ENCODE data around the gene NUTF2. TPM values are rescaled to one million over a fixed set of nuclear protein-coding genes. Genes with fewer than 3 reads are reported as not detected.

Gene NUTF2
- 370 TPM for polyA plus RNA-seq (2013, experiment 1 of 2)
- 358 TPM for polyA plus RNA-seq (2013, experiment 2 of 2)

DNA sequence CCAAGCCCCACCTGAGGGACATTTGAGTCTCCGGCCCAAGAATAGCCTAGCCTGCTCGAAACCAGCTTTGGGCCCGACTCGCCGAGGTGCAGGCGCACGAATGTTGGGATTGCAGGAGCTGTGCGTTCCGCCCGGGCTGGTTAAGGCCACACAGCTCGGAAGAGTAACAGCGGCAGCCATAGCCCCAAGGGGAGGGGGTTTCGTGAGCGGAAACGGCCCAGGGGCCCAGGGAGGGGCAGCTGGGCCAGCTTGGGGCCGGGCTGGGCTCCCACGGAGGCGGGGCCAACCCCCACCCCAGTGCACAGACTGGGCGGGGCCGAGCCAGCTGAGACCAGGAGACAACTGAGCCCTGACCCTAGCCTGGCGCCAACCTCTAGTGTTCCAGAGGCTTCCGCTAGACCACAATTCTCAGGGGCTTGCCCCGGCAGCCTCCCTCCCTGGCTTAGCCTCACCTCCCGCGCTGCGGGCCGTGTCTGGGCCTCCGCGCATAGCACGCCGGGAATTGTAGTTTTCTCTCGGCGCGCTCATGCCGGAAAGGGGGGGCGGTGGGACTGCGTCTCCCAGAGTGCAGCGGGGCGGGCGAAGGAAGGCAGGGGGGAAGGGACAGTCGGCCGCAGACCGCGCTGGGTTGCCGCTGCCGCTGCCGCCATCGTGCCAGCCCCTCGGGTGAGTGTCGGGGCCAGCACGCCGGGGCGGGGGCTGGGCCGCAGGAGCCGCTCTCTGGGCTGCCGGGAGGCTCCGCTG, at the start of gene NUTF2:
Gene NUTF2 (plus strand): TSS at position 614 of the 744 bp plus-strand sequence. CDS start 18,198 bp downstream, outside the sequence.
- Histone ChIP-seq H3K18ac (ENCODE audit: low read length) (peak within 1 kb of the TSS; percentile 94), H2BK15ac (replicated peaks; ENCODE audit: low read depth) (no peak within 1 kb of the TSS), H3K79me1 (ENCODE audit: low read length) (peaks cover 19% of the 10 kb centered on the region), H3K23ac (ENCODE audit: low read length) (peak within 1 kb of the TSS; percentile 100), H3K4me3 (ENCODE audit: low read length) (peak within 1 kb of the TSS; percentile 96), H3K36me3 (ENCODE audit: control insufficient read depth, insufficient read depth, low read length) (peaks cover 3% of the 10 kb centered on the region), H2AK5ac (ENCODE audit: low read length) (peak within 1 kb of the TSS; percentile 74), H3K4me2 (ENCODE audit: low read length) (peak within 1 kb of the TSS; percentile 92), H4K5ac (ENCODE audit: low read length) (no peak within 1 kb of the TSS), H3K56ac (ENCODE audit: low read length) (peak within 1 kb of the TSS; percentile 97), H2BK120ac (ENCODE audit: low read depth, low read length) (peak within 1 kb of the TSS; percentile 80), H3K4ac (ENCODE audit: low read depth, low read length) (peak within 1 kb of the TSS; percentile 81), H3K27me3 (ENCODE audit: insufficient read depth, low read length, poor library complexity) (no peaks in the 10 kb centered on the region), H4K8ac (ENCODE audit: low read depth, low read length) (no peak within 1 kb of the TSS), H3K9ac (ENCODE audit: low read length) (peak within 1 kb of the TSS; percentile 99), H3K4me1 (ENCODE audit: control insufficient read depth, low read depth, low read length) (peaks cover 17% of the 10 kb centered on the region), H3K79me2 (ENCODE audit: control insufficient read depth, insufficient read depth, low read length) (peaks cover 58% of the 10 kb centered on the region), H3K27ac (ENCODE audit: low read depth, low read length) (peak within 1 kb of the TSS; percentile 94), H2BK5ac (ENCODE audit: low read length) (peak within 1 kb of the TSS; percentile 70)
- DNase-seq, result peak; percentile 99
- no CpG with 5 or more reads among the region's 57 CpGs for WGBS (ENCODE audit: extremely low coverage, insufficient coverage, low lambda C conversion rate)

DNA sequence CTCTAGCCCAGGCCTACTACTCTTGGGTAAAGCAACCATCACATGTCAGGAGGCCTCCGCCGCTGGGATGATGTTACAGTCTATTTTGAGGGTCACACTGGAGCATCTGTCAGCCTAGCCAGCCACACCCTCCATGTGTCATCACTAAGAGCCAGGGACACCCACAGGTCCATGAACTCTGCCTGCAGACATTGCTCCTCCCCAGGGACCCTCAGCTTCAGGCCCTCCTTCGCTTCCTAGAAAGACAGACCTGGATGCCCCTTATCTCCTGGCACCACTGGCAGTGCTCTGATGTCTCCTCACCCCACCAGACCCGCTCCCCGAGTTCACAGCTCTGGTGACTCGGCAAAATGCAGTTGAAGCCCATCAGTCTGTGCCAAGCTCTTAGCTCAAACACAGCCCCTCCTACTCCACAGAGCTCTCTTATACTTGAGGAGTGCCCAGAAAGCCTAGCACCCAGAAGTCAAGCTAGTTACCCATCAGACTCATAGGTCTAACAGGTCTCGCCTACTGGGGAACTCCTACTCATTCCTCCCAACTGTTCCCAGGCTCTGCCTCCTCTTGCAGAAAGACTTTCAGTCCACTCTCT, 46.3 kb upstream of the NUTF2 start:
- Histone ChIP-seq H2BK5ac (ENCODE audit: low read length) (no peak overlapping the region), H3K36me3 (ENCODE audit: control insufficient read depth, insufficient read depth, low read length) (peaks cover 4% of the 10 kb centered on the region), H3K18ac (ENCODE audit: low read length) (no peak overlapping the region), H3K27ac (ENCODE audit: low read depth, low read length) (no peak overlapping the region), H3K56ac (ENCODE audit: low read length) (no peak overlapping the region), H4K5ac (ENCODE audit: low read length) (no peak overlapping the region), H3K79me1 (ENCODE audit: low read length) (peaks cover 22% of the 10 kb centered on the region), H3K23ac (ENCODE audit: low read length) (no peak overlapping the region), H2BK15ac (replicated peaks; ENCODE audit: low read depth) (no peak overlapping the region), H2AK5ac (ENCODE audit: low read length) (no peak overlapping the region), H3K27me3 (ENCODE audit: insufficient read depth, low read length, poor library complexity) (no peaks in the 10 kb centered on the region), H3K4me3 (ENCODE audit: low read length) (no peak overlapping the region), H3K4me1 (ENCODE audit: control insufficient read depth, low read depth, low read length) (no peaks in the 10 kb centered on the region), H3K79me2 (ENCODE audit: control insufficient read depth, insufficient read depth, low read length) (peaks cover 19% of the 10 kb centered on the region), H2BK120ac (ENCODE audit: low read depth, low read length) (no peak overlapping the region), H3K4ac (ENCODE audit: low read depth, low read length) (no peak overlapping the region), H3K4me2 (ENCODE audit: low read length) (no peak overlapping the region), H3K9ac (ENCODE audit: low read length) (no peak overlapping the region), H4K8ac (ENCODE audit: low read depth, low read length) (no peak overlapping the region)
- WGBS (ENCODE audit: extremely low coverage, insufficient coverage, low lambda C conversion rate), result no CpG with 5 or more reads among the region's 7 CpGs
- no peak for DNase-seq

DNA sequence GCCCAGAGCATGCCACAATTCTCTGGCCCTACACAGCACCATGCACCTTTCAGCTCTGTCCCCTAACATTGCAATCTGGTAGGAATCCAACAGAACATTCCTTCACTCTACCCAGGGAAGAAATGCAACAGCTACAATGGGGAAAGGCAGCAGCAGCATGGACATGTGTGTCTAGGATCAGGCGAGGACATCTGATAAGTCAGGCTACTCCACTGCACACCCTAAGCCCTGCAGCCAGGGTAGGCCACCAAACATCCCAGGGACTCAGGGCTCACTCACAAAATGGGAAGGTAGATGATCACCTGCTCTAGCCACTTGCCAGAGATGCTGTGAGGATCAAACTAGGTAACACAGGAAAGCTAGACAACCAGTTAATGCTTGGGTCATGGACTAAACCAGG, 45.5 kb upstream of the NUTF2 start:
- Histone ChIP-seq H3K23ac (ENCODE audit: low read length) (no peak overlapping the region), H3K4ac (ENCODE audit: low read depth, low read length) (no peak overlapping the region), H3K9ac (ENCODE audit: low read length) (no peak overlapping the region), H3K18ac (ENCODE audit: low read length) (no peak overlapping the region), H2BK120ac (ENCODE audit: low read depth, low read length) (no peak overlapping the region), H3K56ac (ENCODE audit: low read length) (no peak overlapping the region), H3K36me3 (ENCODE audit: control insufficient read depth, insufficient read depth, low read length) (peaks cover 4% of the 10 kb centered on the region), H3K4me3 (ENCODE audit: low read length) (no peak overlapping the region), H3K4me2 (ENCODE audit: low read length) (no peak overlapping the region), H2BK15ac (replicated peaks; ENCODE audit: low read depth) (no peak overlapping the region), H3K27me3 (ENCODE audit: insufficient read depth, low read length, poor library complexity) (no peaks in the 10 kb centered on the region), H3K79me2 (ENCODE audit: control insufficient read depth, insufficient read depth, low read length) (peaks cover 25% of the 10 kb centered on the region), H4K8ac (ENCODE audit: low read depth, low read length) (no peak overlapping the region), H3K27ac (ENCODE audit: low read depth, low read length) (no peak overlapping the region), H3K79me1 (ENCODE audit: low read length) (peaks cover 28% of the 10 kb centered on the region), H2BK5ac (ENCODE audit: low read length) (no peak overlapping the region), H4K5ac (ENCODE audit: low read length) (no peak overlapping the region), H2AK5ac (ENCODE audit: low read length) (no peak overlapping the region), H3K4me1 (ENCODE audit: control insufficient read depth, low read depth, low read length) (peaks cover 1% of the 10 kb centered on the region)
- WGBS (ENCODE audit: extremely low coverage, insufficient coverage, low lambda C conversion rate), result no CpG with 5 or more reads among the region's 1 CpG
- DNase-seq, result no peak

DNA sequence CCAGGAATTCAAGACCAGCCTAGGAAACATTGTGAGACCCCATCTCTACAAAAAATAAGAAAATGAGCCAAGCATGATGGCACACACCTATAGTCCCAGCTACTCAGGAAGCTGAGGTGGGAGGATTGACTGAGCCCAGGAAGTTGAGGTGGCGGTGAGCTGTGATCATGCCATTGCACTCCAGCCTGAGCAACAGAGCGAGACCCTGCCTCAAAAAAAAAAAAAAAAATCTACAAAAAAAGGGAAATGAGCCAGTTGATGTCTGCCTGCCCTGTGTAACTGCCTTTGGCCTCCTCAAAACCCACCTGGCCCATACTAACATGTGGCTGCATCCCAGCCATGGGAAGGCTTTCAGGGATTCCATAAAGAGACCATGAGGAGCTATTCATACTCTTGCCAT, 44.9 kb upstream of the NUTF2 start:
- Histone ChIP-seq H2BK120ac (ENCODE audit: low read depth, low read length) (no peak overlapping the region), H3K9ac (ENCODE audit: low read length) (no peak overlapping the region), H3K56ac (ENCODE audit: low read length) (no peak overlapping the region), H3K4me3 (ENCODE audit: low read length) (no peak overlapping the region), H3K23ac (ENCODE audit: low read length) (no peak overlapping the region), H3K18ac (ENCODE audit: low read length) (no peak overlapping the region), H3K36me3 (ENCODE audit: control insufficient read depth, insufficient read depth, low read length) (peaks cover 4% of the 10 kb centered on the region), H3K4ac (ENCODE audit: low read depth, low read length) (no peak overlapping the region), H4K8ac (ENCODE audit: low read depth, low read length) (no peak overlapping the region), H4K5ac (ENCODE audit: low read length) (no peak overlapping the region), H3K27me3 (ENCODE audit: insufficient read depth, low read length, poor library complexity) (no peaks in the 10 kb centered on the region), H3K4me1 (ENCODE audit: control insufficient read depth, low read depth, low read length) (peaks cover 1% of the 10 kb centered on the region), H3K27ac (ENCODE audit: low read depth, low read length) (no peak overlapping the region), H2BK15ac (replicated peaks; ENCODE audit: low read depth) (no peak overlapping the region), H3K79me2 (ENCODE audit: control insufficient read depth, insufficient read depth, low read length) (peaks cover 24% of the 10 kb centered on the region), H3K4me2 (ENCODE audit: low read length) (no peak overlapping the region), H2BK5ac (ENCODE audit: low read length) (no peak overlapping the region), H3K79me1 (ENCODE audit: low read length) (peaks cover 26% of the 10 kb centered on the region), H2AK5ac (ENCODE audit: low read length) (no peak overlapping the region)
- WGBS (ENCODE audit: extremely low coverage, insufficient coverage, low lambda C conversion rate), result no CpG with 5 or more reads among the region's 2 CpGs
- no peak for DNase-seq

- H3K4me2 ChIP-seq (ENCODE audit: low read length), result no peak overlapping the region
- no peak overlapping the region for H4K5ac ChIP-seq (ENCODE audit: low read length)
- no peak overlapping the region for H3K4me3 ChIP-seq (ENCODE audit: low read length)
- no peak overlapping the region for H3K27ac ChIP-seq (ENCODE audit: low read depth, low read length)
- H3K4me1 ChIP-seq (ENCODE audit: control insufficient read depth, low read depth, low read length), result peaks cover 1% of the 10 kb centered on the region
- no peaks in the 10 kb centered on the region for H3K27me3 ChIP-seq (ENCODE audit: insufficient read depth, low read length, poor library complexity)
- H3K79me1 ChIP-seq (ENCODE audit: low read length), result peaks cover 23% of the 10 kb centered on the region
- no peak overlapping the region for H3K23ac ChIP-seq (ENCODE audit: low read length)
- no peak overlapping the region for H2AK5ac ChIP-seq (ENCODE audit: low read length)
- no peak overlapping the region for H2BK5ac ChIP-seq (ENCODE audit: low read length)
- H3K18ac ChIP-seq (ENCODE audit: low read length), result no peak overlapping the region
- no peak overlapping the region for H3K4ac ChIP-seq (ENCODE audit: low read depth, low read length)
- H4K8ac ChIP-seq (ENCODE audit: low read depth, low read length), result no peak overlapping the region
- H2BK120ac ChIP-seq (ENCODE audit: low read depth, low read length), result no peak overlapping the region
- H3K56ac ChIP-seq (ENCODE audit: low read length), result no peak overlapping the region
- no CpG with 5 or more reads among the region's 3 CpGs for WGBS (ENCODE audit: extremely low coverage, insufficient coverage, low lambda C conversion rate)
- no peak for DNase-seq
- H2BK15ac ChIP-seq (replicated peaks; ENCODE audit: low read depth), result no peak overlapping the region
- H3K36me3 ChIP-seq (ENCODE audit: control insufficient read depth, insufficient read depth, low read length), result peaks cover 4% of the 10 kb centered on the region
- peaks cover 19% of the 10 kb centered on the region for H3K79me2 ChIP-seq (ENCODE audit: control insufficient read depth, insufficient read depth, low read length)
- no peak overlapping the region for H3K9ac ChIP-seq (ENCODE audit: low read length)
These were observed 42.8 kb upstream of the NUTF2 start for GRCh38 chr16:67803894-67804293.
